HG02981 (cell line): ENCODE measurements around the gene TMEM140.
"Not testable (repeated sequence)": the region's sequence is repeated elsewhere in the genome, so short reads cannot be mapped to it uniquely, and the experiment has no call there.

Experiments used
- ATAC-seq: cut with Tn5 transposase; IDR thresholded peaks from one replicate; pipeline ENCODE4 v1.9.1; 2021; ENCODE audit warnings: mild to moderate bottlenecking, moderate library complexity; ENCODE audit not compliant: unreplicated experiment

TMEM140 gene

GRCh38 chr7:135147899-135148721 is at the start of gene TMEM140:
Gene TMEM140 (plus strand): TSS chr7:135148072. CDS start chr7:135164442, 16,370 bp downstream.
- ATAC-seq = peak; percentile 67

DNA sequence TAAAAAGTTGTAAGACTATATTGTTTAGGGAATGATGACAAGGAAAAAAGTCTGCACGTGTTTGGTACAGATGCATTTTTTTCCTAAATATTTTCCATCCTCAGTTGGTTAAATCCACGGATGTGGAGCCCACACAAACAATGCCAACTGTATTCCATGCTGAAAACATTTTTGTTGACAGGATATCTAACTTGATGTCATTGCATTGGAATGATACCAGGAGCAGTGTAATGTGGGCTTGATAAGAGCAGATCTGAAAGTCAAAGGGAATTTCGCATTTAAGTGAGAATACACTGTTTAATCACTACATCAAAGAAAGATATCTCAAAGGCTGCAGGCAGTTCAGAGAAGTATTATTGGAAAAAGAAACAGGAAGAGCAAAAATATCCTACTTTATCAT is 49.5 kb upstream of the TMEM140 start:
- ATAC-seq = no peak

GRCh38 chr7:135100856-135101255 is 47.0 kb upstream of the TMEM140 start:
- no peak for ATAC-seq

DNA sequence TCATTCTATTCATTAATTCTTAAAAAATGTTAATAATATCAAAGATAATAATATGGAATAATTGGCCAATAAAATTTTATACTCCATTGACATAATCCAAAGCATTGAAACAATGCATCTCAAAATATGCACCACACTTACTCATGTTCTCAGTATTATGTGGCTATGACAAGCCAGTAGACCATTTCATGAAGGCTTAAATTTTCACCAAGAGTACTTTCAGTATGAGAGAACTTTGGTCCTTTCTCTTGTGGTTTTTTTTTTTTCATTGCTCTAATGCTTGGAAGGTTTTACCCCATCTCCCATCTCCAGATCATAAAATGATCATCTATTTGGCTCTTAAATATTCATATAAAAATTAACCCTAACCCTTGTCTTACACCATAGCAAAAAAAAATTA is 45.5 kb upstream of the TMEM140 start:
- ATAC-seq = peak; percentile 91

DNA sequence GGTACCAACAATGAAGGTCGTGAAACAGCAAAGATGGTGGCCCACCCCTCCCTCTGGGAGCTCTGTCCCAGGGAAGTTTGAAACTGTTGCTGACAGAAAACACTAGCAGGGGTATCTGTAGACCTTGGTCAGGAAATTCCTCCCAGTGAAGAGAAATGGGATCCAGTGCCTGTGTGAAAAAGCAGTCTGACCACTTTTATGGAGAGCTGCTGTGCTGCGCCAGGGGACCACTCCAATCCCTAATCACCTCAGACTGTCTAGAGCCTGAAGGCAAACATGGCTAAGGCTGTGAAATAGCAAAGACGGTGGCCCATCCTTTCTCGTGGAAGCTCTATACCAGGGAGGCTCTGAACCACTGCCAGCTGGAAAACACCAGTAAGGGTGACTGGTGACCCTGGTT is 38.3 kb upstream of the TMEM140 start:
- ATAC-seq = no peak

DNA sequence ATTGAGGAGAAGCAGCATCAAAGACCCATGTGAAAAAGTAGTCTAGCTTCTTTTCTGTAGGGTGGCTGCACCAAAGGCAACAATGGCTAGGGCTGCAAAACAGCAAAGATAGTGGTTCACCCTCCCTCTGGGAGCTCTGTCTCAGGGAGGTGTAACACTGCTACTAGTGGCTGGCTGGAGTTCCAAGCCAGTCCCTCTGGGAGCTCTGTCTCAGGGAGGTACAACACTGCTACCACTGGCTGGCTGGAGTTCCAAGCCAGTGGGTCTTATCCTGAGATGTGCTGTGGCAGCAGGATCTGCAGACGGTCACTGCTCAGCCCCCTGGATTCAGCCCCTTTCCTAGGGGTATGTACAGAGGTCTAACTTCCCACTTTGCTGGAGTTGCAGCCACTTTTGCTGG is 37.9 kb upstream of the TMEM140 start:
- ATAC-seq = no peak

GRCh38 chr7:135111379-135111778 is 36.5 kb upstream of the TMEM140 start:
- no peak for ATAC-seq

- ATAC-seq = no peak
These were observed 33.2 kb upstream of the TMEM140 start for GRCh38 chr7:135114622-135115021.

DNA sequence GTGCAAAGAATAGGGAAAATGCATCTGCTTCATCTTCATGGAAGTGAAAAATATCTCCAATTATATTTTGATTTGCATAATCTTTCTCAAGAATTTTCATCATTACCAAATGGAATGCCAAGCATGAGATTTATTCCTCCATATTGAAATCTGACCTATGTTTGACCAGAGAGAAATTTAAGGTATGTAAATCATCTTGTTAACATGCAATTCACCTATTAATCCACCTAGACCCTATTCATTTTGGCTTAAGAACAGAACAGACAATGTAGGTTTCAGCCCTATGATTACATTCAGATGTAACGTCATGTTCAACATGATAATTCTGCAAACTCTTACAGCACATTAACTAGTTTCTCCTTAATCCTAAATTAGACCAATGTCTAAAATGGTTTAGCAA is 30.8 kb upstream of the TMEM140 start:
- no peak for ATAC-seq

DNA sequence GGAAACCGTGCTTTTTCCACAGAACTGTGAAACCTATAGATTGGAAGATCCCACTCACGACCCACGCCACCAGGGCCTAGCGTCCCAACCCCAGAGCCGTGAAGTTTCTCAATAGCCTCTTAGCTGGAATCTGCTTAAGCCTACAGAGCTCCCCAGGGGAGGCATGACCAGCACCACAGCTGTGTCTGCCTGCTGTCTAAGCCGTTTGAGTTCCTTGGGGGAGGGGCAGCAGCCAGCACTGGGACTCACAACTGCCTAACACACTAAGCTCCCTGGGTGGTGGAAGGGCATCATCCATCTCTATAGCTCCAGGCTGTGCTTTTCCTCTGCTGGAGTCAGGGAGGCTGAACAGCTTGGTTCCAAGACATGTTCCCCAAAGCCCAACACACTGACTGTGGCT is 26.0 kb upstream of the TMEM140 start:
- ATAC-seq = no peak

- not testable (repeated sequence) for ATAC-seq
These were observed 23.2 kb upstream of the TMEM140 start for GRCh38 chr7:135124631-135125030.

- no peak for ATAC-seq
These were observed 18.9 kb upstream of the TMEM140 start for GRCh38 chr7:135128931-135129330.

DNA sequence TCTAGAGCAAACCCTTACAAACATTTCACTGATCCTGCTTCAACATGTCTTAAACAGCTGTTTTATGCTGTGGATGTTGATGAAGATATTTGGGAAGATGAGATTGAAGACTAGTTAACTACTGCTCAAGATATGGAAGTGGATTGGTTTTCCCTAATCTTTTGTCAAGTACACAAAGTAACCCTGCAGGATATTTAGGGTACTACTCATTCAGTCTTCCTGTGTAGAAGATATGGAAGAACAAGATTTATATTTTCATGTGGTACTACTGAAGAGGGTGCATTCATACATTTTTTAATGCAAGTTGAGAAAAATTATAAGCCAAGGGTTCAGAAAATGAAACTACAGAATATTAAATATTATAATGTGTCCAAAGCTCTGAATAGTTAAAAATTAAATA is 18.3 kb upstream of the TMEM140 start:
- ATAC-seq = no peak

DNA sequence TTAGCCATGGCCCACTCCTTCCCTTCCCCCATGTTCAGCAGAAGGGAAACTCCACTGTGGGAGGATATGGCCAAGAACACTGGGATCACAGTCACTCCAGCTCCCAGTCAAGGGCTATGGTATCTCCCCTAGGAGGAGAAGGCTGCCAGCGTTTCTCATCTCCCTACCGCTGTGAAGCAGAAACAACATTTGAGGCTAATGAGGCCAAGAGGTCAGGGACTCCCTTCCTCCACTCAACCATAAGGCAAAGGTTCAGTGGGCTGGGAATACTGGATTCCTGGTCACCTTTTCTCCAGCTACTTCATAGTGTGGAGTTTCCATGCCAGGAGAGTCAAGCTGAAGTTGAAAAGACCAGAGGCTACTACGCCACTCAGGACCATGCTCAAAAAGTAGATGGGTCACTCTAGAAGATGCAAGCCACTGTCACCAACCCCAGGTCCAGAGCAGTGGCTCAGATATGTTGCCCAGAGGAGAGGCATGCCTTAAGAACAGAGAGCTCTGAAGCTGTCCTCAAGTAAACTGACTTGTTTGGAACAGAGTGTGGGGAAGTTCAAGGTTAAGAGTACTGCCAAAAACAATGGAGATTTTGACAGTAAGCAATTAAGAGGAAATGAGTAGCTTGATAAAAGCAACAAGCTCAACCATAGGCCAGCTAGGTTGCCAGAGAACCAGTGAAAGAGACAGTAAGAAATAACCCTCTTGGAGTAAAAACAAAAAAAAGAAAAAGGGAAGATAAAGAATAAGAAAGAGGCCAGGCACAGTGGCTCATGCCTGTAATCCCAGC is 3.8 kb upstream of the TMEM140 start:
- no peak for ATAC-seq

- no peak for ATAC-seq
These were observed 452 bp upstream of the TMEM140 start for GRCh38 chr7:135147341-135147898.

GRCh38 chr7:135150072-135150782 is 2.4 kb downstream of the TMEM140 start:
- no peak for ATAC-seq

GRCh38 chr7:135151132-135151531 is 3.3 kb downstream of the TMEM140 start:
- ATAC-seq = no peak

DNA sequence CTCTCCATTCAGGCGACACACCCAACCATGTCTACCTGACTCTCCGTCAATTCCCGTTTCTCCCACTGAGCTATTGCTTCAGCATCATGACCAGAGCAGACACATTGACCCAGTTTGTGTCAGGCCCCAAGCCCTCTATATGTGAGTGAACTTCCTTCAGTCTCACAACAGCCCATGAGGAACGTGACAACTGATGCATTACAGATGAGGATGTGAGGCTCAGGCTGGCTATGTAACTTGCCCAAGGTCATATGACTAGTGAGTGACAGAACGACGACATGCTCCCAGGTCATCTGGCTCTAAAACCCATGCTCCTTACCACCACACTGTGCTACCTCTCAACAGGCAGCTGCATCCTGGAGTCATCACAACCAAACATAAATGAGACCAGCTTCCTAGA is 3.7 kb downstream of the TMEM140 start:
- no peak for ATAC-seq

DNA sequence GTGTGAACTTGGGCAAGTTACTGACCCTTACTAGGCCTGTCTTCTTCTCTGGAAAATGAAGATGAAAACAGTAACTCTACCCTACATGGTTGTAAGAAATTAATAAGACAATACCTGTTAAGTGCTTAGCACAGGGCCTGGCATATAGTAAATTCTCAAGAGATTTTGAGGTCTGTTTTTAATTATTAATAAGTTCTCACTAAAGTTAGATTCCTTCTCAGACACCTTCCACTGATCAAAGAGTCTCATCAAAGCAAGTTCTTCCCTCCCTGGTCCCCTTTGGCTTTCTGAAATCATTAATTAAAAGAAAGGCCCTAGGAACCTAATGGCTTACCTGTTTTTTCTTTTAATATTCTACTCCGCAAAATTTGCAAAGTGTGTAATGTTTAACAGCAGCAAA is 4.6 kb downstream of the TMEM140 start:
- ATAC-seq = no peak

GRCh38 chr7:135154734-135155133 is 6.9 kb downstream of the TMEM140 start:
- no peak for ATAC-seq

DNA sequence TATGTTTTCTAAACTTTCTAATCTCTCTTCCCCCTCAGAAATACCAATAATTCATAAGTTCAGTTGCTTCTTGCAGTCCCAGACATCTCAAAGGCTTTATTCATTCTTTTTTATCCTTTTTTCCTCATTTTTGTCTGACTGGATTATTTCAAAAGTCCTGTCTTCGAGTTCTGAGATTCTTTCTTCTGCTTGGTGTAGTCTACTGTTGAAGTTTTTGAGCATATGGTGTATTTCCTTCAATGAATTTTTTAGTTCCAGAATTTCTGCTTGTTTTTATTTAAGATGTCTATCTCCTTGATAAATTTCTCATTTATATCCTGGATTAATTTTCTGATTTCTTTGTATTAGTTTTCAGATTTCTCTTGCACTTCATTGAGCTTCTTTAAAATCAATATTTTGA is 8.4 kb downstream of the TMEM140 start:
- no peak for ATAC-seq
